Testis (tissue), 2 donors: ENCODE measurements around the gene ARVCF.

Experiments used
- POLR2A ChIP-seq: fragments of 450-650 bp; IDR thresholded peaks from one replicate; pipeline ENCODE4 v1.6.1; 2017; ENCODE audit warnings: antibody characterized with exemption, mild to moderate bottlenecking, moderate library complexity
- TF ChIP-seq, protein P1 (sequence below), 3 experiments: fragments of 450-650 bp in 2 of 3; fragments of 200-600 bp in 1 of 3; sonication (generic) in 1 of 3; IDR thresholded peaks; one replicate each; pipeline ENCODE4 v1.5.1; 2016 to 2019; ENCODE audit warnings: antibody characterized with exemption in 3 of 3, mild to moderate bottlenecking in 2 of 3, moderate library complexity in 1 of 3

GRCh38 chr22:20044495-20045151 is 28.0 kb upstream of the ARVCF start:
- TF ChIP-seq, protein P1, sequence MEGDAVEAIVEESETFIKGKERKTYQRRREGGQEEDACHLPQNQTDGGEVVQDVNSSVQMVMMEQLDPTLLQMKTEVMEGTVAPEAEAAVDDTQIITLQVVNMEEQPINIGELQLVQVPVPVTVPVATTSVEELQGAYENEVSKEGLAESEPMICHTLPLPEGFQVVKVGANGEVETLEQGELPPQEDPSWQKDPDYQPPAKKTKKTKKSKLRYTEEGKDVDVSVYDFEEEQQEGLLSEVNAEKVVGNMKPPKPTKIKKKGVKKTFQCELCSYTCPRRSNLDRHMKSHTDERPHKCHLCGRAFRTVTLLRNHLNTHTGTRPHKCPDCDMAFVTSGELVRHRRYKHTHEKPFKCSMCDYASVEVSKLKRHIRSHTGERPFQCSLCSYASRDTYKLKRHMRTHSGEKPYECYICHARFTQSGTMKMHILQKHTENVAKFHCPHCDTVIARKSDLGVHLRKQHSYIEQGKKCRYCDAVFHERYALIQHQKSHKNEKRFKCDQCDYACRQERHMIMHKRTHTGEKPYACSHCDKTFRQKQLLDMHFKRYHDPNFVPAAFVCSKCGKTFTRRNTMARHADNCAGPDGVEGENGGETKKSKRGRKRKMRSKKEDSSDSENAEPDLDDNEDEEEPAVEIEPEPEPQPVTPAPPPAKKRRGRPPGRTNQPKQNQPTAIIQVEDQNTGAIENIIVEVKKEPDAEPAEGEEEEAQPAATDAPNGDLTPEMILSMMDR (IDR thresholded peaks at IDR 0.05): no peak
- TF ChIP-seq POLR2A: no peak
